ENCODE measurements around the gene TCEAL3.
A peak's percentile ranks its signal among the peaks of the same experiment; 100 is the strongest.

Gene TCEAL3

GRCh38 chrX:103628386-103629317, 20.9 kb downstream of the TCEAL3 start, which contains the start of gene TCEAL1:
TSS of gene TCEAL1 (plus strand) at chrX:103628975. CDS start at chrX:103629917, 942 bp downstream.
- Histone ChIP-seq H3K4me3 (IDR thresholded peaks at IDR 0.05; ENCODE audit: insufficient read depth, low read depth, low read length) (no peak within 1 kb of the TSS), H3K9ac (peak within 1 kb of the TSS; percentile 74), H3K36me3 (ENCODE audit: insufficient read depth) (no peaks in the 10 kb centered on the region), H4K20me1 (ENCODE audit: insufficient read depth) (no peaks in the 10 kb centered on the region), H3K27ac (peak within 1 kb of the TSS; percentile 71), H2AFZ (ENCODE audit: low read depth) (peak within 1 kb of the TSS; percentile 93), H3K4me2 (peak within 1 kb of the TSS; percentile 69), H3K4me1 (ENCODE audit: low read depth, poor library complexity, severe bottlenecking) (peaks cover 4% of the 10 kb centered on the region), H3K27me3 (ENCODE audit: insufficient read depth, low read depth) (no peaks in the 10 kb centered on the region), H3K79me2 (ENCODE audit: insufficient read depth, low read depth) (no peaks in the 10 kb centered on the region)
- TF ChIP-seq CTCF (conservative IDR thresholded peaks at IDR 0.05; ENCODE audit: low read depth, low read length), result no peak

GRCh38 chrX:103629318-103630170, 21.8 kb downstream of the TCEAL3 start:
- no peaks in the 10 kb centered on the region for H3K36me3 ChIP-seq (ENCODE audit: insufficient read depth)
- H3K79me2 ChIP-seq (ENCODE audit: insufficient read depth, low read depth), result no peaks in the 10 kb centered on the region
- peak overlapping the region; percentile 69 for H3K4me2 ChIP-seq
- H2AFZ ChIP-seq (ENCODE audit: low read depth), result peak overlapping the region; percentile 93
- no peaks in the 10 kb centered on the region for H3K27me3 ChIP-seq (ENCODE audit: insufficient read depth, low read depth)
- no peak overlapping the region for H3K4me3 ChIP-seq (IDR thresholded peaks at IDR 0.05; ENCODE audit: insufficient read depth, low read depth, low read length)
- H3K9ac ChIP-seq, result peak overlapping the region; percentile 74
- H4K20me1 ChIP-seq (ENCODE audit: insufficient read depth), result no peaks in the 10 kb centered on the region
- no peak for TF ChIP-seq CTCF (conservative IDR thresholded peaks at IDR 0.05; ENCODE audit: low read depth, low read length)
- peaks cover 4% of the 10 kb centered on the region for H3K4me1 ChIP-seq (ENCODE audit: low read depth, poor library complexity, severe bottlenecking)
- H3K27ac ChIP-seq, result peak overlapping the region; percentile 71

GRCh38 chrX:103630171-103630511, 22.4 kb downstream of the TCEAL3 start:
- Histone ChIP-seq H3K4me2 (peak overlapping the region; percentile 69), H3K4me3 (IDR thresholded peaks at IDR 0.05; ENCODE audit: insufficient read depth, low read depth, low read length) (no peak overlapping the region), H3K9ac (peak overlapping the region; percentile 74; the same call in 1 of the 2 replicates), H4K20me1 (ENCODE audit: insufficient read depth) (no peaks in the 10 kb centered on the region), H3K27ac (no peak overlapping the region), H3K27me3 (ENCODE audit: insufficient read depth, low read depth) (no peaks in the 10 kb centered on the region), H2AFZ (ENCODE audit: low read depth) (peak overlapping the region; percentile 93), H3K79me2 (ENCODE audit: insufficient read depth, low read depth) (no peaks in the 10 kb centered on the region), H3K4me1 (ENCODE audit: low read depth, poor library complexity, severe bottlenecking) (peaks cover 4% of the 10 kb centered on the region), H3K36me3 (ENCODE audit: insufficient read depth) (no peaks in the 10 kb centered on the region)
- no peak for TF ChIP-seq CTCF (conservative IDR thresholded peaks at IDR 0.05; ENCODE audit: low read depth, low read length)

GRCh38 chrX:103631145-103631544, 23.4 kb downstream of the TCEAL3 start:
- no peak overlapping the region for H3K27ac ChIP-seq
- TF ChIP-seq CTCF (conservative IDR thresholded peaks at IDR 0.05; ENCODE audit: low read depth, low read length), result no peak
- no peak overlapping the region for H2AFZ ChIP-seq (ENCODE audit: low read depth)
- no peaks in the 10 kb centered on the region for H4K20me1 ChIP-seq (ENCODE audit: insufficient read depth)
- no peak overlapping the region for H3K9ac ChIP-seq
- H3K36me3 ChIP-seq (ENCODE audit: insufficient read depth), result no peaks in the 10 kb centered on the region
- no peaks in the 10 kb centered on the region for H3K79me2 ChIP-seq (ENCODE audit: insufficient read depth, low read depth)
- H3K4me3 ChIP-seq (IDR thresholded peaks at IDR 0.05; ENCODE audit: insufficient read depth, low read depth, low read length), result no peak overlapping the region
- no peak overlapping the region for H3K4me2 ChIP-seq
- H3K4me1 ChIP-seq (ENCODE audit: low read depth, poor library complexity, severe bottlenecking), result peaks cover 4% of the 10 kb centered on the region
- no peaks in the 10 kb centered on the region for H3K27me3 ChIP-seq (ENCODE audit: insufficient read depth, low read depth)
